HG02938 (cell line): Measurements from ENCODE around the gene LDHD.
A peak's percentile ranks its signal among the peaks of the same experiment; 100 is the strongest.

Experiments
- ATAC-seq: cut with Tn5 transposase; IDR thresholded peaks from one replicate; pipeline ENCODE4 v1.9.1; 2021; ENCODE audit warnings: mild to moderate bottlenecking, moderate library complexity; ENCODE audit not compliant: unreplicated experiment

The LDHD gene

DNA sequence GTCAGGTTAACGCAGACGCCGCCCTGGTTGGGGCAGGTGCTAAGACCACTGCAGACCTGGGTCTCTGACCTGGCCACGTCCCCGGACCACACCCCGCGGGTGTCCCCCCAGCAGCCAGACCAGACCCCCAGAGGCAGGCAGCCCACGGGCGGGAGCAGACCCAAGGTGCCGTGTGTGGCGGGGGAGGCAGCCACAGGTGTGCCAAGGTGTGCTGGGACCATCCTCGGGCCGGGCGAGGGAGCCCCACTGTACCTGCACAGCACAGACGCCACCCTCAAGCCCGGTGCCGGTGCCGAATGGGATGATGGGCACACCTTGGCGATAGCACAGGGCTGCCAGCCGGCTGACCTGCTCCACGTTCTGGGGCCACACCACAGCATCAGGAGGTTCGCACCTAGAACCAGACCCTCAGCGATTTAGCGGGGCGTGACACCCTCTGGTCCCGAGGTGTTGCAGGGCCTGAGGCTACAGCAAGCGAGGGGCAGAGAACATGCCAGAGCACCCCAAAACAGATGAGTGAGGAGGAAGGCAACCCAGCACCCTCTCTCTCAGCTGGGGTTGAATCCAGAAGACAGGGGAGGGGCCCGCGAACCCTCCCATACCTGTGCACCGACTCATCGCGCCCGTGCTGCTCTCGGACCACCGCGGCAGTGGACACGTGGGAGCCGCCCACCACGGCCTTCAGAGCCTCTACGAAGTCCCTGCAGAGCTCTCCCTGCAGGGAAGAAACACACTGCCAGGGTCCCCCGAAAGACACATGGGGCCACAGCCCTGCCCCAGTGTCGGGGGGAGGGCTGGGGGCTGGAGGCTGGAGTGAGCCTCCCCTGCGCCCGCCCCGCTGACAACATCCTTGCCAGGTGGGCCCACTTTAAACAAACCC is 1.4 kb downstream of the LDHD start:
- no peak for ATAC-seq

DNA sequence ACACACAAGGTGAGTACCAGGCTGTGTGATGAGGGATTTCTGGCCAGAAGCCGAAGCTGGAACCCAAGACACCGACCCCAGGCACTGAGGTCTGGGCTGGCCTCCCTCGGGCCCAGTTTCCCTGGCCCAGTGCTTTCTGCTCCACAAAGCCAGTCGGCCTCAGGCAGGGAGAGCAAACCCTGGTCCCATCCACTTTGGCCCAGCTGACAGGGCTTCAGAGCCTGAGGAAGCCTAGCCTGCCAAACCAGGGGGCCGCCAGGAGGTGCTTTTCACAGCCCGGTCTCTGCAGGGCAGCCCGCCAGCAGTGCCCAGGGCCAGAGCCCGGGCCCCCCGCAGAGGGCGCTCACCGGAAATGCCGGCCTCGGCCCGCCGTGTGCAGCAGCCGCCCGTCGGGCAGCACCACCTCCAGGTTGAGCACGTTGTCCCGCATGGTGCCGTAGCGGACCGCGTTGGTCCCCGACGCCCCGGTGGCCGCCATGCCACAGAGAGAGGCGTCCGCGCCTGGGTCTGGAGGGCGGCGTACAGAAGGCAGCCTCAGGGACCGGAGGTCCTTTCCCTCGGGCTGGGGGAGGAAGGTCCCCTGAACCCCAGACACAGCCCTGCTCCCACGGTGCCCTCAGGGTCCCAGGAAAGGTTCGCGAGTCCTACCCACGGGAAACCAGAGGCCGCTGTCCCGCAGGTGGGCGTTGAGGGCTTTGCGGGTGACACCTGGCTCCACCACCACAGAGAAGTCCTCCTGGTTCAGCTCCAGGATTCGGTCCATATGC is 2.2 kb downstream of the LDHD start:
- no peak for ATAC-seq

DNA sequence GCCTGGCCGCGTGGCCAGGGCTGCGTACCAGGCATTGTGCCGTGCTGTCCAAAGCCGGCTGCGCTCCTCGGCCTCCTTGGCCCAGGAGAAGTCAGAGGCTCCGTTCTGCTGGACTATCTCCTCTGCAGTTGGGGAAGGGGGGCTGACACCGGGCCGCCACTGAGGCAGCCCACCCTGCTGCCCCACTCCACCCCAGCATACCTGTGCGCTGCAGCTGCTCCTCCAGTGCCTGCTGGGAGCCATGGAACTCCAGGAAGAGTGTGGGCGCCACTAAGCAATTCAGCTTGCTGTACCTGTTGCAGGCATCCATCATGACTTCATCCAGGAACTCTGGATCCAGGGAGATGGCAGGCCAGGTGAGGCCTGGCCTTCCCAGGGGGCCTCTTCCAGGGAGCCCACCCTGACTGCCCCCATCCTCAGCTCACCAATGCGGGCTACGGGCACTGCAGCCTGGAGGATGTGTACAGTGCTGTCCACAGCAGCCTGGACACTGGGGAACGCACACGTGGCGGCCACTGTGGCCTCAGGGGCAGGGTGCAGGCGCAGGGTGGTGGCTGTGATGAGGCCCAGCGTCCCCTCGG is 2.9 kb downstream of the LDHD start:
- no peak for ATAC-seq

DNA sequence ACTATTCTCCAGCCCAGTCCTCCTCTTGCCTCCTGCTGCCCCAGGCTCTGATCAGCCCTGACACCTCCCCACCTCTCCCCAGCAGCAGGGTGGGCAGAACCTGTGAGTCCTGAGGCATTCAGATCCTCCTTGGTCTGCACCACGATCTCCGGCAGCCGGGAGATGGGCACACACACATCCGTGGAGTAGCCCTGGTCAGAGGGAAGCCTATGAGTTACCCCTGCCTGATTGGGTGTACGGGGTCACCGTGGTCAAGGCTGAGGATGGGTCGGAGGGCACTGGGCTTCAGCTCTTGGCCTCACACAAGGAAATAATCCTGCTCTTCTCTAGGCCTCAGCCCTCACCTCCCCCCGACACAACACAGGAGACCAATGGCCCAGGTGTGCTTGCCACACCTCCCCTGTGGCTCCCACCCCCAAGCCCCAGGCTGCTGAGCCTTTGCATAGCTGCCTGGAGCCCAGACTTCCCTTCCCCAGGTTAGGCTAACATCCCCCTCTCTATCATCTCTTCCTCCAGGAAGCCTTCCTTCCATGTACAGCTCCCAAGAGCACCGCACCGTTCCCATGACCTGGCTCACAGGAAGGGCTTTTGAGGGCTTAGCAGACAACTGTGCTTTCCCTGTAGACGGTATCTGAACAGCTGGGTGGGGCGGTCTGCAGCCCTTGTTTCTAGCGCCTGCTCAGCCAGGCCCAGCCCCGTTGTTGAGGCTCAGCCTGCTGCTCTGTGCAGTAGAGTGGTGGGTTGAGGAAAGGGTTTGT is 3.7 kb downstream of the LDHD start:
- ATAC-seq = no peak

DNA sequence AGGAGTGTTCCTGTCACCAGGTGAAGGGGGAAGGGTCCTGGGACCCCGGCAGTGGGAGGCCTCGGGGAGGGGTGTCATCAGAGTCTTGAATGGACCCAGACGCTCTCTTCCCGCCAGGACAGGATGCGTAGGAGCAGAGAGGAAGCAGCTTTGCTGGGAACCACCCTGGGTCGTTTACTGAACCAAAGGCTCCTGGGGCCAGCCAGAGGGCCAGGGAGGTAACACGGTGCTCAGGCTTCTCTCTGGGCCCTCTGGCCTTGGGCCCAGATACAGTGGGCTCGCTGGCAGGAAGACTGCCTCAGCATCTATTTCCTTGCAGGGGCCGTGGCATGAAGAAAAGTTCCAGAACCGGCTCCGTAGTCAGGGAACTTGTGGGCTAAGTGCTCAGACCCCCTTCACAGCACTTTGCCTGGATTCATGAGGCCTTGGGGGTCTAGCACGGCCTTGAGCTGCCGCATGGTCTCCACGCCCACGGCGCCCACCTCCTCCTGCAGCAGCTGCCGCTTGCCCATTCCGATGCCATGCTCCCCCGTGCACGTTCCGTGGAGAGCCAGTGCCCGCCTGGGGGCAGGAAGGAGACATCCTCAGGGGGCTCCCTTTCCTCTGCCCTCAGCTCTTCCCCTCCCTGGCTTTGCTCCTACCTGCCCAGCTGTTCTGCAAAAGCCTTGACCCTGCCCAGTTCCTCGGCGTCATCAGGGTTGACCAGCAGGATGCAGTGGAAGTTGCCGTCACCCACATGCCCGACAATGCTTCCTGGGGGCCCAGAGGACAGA is 4.4 kb downstream of the LDHD start:
- no peak for ATAC-seq

DNA sequence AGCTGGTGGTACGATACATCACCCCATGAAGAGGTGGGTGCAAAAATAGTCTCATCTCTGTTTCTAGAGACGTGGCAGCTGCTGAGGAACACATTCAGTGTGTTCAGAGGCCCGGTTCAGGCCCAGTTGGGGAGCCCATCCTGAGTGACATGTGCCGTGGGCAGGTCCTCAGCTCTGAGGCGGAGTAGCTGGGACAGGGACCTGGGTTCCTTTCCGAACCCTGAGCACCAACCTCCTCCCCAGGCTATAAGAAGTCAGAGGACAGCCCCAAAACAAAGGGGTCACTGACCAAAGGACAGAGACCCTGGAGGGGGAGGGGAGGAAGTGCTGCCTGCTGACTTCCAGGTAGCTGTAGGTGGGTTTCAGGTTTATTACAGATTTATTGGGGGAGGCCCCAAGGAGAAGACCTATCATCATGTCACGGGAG is 5.1 kb downstream of the LDHD start:
- ATAC-seq = no peak

DNA sequence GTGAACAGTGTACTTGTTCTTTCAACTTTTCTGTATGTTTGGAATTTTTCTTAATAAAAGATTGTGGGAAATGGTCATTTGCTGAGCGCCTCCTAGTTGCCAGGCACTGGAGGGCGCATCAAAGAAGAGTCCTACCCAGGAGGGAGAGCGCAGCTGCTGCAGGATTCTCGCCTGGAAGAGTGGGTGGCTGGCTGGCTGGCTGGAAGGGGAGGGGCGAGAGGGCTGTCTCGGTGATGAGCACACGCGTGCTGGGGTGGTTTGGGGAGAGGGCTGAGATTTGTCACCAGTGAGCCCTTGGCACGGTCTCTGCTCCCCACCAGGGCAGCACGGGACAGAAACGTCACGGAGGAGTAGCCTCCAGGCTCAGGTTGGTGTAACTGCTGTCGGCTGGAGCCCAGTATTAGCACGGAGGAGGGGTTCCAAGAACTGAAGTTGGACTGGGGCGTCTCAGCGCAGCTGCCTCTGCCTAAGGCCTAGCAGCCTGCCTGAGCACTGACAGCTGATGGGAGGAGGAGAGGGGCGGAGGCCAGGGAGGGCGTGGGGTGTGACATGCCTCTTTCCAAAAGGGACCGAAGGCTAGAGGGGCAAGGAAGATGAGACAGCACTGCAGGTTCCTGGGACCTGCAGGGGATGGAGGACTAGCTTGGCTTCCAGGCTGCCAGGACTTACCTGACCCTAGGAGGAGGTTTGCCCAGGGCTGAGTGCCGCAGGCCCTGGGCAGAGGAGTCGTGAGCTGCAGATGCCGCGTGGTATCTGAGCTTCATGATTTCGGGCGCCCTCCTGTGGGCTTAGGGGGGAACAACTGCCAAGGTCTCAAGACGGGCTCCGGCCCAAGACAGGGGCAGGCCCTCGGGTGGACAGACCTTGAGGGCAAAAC is 5.7 kb downstream of the LDHD start:
- peak; percentile 74 for ATAC-seq

DNA sequence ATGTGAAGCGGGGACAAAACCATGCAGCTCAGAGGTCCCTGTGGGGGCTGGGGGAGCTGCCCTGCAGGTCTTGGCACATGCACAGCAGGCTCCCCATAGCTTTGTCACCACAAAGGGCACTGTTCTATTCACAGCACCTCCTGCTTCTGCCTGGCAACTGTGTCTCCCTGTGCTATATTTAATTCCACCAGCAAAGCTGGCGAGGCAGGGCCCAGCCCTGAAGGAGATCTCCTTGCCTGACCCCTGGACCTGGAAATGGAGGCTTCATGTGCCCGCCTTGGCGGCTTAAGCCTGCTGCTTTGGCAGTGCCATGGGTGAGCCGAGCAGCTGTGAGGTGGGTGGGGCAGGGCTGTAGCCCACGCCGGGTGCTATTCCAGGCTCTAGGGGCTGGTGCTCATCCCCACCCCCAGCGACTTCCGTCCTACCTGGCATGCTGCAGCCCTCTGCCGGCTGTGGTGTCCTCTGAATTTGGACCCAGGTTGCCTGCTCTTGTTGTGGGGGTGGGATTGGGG is 6.8 kb downstream of the LDHD start:
- no peak for ATAC-seq

DNA sequence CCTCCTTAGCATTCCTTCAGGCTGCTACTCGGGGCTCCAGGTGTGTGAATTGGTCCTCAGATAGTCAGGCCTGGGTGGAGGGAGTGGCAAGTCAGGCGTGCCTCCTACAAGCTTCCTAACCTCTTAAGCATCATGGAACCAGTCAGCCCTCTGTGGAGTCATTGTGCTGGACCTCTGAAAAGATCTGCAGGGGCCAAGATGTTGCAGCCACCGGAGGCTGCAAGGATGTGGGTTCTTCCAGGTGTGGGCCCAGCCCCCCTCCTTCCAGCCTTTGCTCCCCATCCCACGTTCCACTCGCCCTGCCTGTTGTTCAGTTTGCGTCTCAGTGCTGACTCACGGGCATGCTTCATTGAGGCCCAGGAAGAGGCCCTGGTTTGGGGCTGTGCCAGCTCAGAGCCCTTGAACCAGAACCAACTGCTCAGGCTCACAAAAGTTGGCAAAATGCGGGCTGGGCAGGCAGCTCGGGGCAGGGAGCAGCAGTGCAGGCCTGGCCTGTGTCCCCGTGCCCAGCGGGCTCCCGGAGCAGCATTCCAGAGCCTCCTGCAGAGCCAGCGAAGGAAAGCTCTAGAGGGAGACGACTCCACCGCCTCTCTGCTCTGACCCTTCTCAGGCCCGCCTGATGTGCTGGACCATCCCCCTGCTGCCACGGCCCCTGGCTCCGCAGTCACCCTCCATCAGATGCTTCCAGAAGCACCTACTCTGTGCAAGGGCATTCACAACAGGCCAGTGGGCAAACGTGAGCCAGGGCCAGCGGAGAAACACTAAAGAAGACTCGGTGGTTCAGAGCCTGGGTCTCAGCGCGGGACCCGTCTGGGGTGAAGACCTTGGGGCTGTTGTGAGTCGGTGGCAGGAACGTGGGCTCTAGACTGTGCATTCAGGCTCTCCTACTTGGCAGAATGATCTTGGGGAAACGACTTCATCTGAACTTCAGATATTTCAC is 7.5 kb downstream of the LDHD start:
- no peak for ATAC-seq

DNA sequence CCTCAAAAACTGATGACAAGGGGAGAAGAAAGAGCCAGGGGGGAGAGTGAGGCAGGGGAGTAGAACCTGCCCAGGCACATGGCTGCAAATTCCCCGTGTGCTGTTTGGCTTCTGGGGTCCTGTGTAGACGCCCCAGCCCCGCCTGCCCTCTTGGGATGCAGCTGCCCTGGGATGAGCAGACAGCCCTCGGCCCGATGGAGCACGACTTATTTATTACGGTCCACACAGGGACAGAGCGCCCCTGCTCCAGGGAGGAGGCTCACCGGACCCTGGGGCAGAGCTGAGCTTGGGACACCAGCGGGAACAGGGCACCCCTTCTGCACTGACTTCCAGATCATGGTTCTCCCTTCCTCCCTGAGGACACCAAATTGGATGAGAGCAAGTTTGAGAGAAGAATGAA is 9.1 kb downstream of the LDHD start:
- no peak for ATAC-seq

DNA sequence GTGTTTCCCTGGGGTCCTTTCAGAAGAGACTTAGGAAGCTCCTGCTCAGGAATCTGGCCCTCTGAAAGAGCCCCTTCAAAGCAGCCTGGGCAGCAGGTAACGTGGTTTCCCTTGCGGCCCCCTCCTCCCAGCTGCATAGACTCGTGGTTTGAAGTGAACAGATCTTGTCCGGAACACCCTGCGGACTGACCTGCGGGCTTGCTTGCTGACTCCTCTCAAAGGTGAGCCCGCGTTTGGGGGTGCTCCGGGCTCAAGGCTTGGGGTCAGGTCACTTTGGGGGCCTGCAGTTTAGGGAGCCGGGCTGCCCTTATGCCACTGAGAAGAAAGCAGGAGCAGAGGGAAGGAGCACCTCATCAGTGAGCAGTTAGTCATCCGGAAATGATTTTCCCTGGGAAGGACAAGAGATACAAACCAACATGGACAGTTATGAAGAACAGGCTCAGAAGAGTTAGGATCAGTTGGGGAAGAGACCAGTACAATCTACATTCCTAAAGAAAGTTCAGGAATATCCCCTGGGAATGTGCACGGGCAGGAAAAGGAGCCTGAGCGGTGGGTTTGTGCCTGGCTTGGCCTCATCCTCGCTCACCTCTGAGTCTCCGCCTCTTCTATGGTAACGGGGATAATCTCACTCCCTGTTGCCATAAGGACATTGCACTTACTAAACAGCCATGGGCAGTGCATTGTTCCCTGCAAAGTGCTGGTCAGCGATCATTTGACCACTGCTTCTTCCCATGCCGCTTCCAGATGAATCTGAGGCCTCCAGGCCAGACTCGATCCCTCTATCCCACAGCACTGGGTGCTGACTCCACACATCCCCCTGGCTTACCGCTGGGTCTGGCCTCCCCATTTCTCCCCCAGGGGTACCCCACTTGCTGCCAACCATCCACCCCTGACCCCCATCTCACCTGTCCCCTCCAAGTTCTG is 10.0 kb downstream of the LDHD start:
- ATAC-seq = no peak

DNA sequence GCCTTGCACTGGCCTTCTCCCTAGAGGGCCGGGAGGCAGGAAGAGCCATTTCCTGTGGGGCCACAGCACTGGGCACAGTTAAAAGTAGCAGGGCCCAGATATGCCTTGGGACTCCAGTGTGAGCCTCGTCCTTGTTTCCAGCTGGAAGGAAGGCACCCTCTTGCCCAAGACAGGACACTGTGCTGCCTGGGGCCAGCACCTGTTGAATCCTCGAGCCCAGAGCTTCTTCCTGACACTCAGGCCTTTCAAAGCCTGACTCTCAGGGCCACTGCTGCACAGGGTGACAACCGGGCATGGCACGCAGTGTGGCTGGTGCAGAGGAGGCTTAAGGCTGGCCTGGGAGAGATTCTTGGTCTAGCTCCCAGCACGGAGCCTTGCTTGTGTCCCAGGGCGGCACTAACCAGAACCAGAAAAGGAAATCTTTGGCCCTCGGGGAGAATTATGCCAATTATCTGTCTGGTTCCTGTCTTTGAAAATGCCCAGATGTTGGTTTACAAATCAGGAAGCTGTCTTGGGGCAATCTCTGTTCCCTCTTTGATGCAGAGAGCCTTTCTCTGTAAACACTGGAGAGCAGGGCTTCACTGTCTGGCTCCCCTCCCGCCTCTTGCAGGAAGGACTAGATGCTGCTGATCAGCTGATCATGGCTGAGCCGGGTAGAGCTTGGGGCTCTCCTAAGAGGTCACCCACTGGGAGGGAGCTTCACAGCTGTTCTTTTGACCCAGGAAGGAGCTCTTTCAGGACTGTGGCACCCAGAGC is 11.1 kb downstream of the LDHD start:
- ATAC-seq = no peak

DNA sequence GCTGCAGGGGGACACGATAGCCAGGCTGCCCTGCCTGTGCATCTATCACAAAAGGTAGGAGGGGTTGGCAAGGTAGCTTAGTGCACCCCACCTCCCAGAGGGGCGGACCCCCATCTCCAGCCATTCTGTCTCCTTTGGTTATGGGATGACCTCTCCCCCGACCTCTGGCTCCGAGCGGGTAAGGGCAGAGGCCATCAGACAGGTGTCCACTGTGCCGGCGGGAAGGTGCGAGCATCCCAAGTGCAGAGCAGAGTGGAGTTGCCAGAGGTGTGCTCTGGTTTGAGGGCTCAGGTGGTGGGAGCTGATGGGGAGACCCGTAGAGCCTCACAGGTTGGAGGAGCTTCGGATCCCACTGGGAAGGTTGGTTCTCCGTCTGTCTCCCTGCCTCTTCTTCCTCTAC is 11.7 kb downstream of the LDHD start:
- ATAC-seq = no peak

DNA sequence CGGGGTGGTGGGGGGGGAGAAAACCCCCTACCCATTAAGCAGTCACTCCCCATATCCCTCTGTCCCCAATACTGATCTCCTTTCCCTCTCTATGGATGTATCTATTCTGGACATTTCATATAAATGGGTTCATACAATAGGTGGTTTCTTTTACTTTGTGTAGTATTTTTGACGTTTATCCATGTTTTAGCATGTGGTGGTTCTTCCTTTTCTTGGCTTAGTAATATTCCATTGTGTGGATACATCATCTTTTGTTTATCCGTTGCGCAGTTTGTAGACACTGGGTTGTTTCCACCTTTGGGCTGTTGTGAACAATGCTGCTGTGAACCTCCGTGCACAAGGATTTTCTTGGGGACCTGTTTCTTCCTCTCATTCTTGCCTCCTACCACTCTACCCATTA is 12.6 kb downstream of the LDHD start:
- no peak for ATAC-seq

DNA sequence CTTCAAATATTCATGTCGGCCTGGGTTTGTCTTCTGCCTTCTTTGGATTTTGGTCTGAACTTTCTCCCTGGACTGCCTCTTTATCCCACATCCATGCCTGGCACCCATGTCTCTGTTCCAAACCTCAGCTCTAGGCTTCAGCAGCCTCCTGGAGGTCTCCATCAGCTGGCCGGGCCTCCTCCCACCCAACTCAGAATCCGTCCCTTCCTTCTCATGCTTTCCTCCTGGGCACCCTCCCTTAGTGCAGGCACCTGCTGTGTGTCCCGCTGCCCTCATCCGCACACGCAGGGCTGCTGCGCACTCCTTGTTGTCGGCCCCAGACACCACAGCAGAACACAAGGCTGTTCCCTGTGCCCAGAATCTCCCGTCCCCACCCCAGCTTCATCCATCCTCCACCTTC is 14.0 kb downstream of the LDHD start:
- no peak for ATAC-seq

DNA sequence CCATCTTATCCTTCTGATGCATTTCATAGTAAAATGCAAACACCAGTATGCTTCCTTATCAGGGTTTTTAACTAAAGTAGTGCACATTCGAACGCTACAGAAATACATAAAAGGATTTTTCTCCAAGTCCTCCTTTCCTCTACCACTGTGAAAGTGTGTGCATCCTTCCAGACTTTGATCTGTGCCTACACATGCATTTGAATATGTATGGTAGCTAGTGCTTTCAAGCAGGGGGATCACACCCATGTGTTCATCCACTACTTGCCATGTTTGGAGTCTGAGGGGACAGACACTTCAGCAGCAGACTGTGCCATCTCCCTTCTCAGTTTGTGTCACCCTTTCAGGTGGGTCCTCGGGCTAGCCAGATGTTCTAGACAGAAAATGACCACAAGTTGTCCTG is 14.9 kb downstream of the LDHD start:
- ATAC-seq = no peak
